PC-3 (cell line): ENCODE measurements around the gene NTNG1.

ENCODE experiments used
- CTCF ChIP-seq: fragments of 300-600 bp; sonication (generic); conservative IDR thresholded peaks from 2 replicates; pipeline ENCODE4 v1.5.1; 2017; ENCODE audit warnings: antibody characterized with exemption, low read depth, mild to moderate bottlenecking, low read length
- EZH2phosphoT487 ChIP-seq: fragments of 300-600 bp; sonication (generic); IDR thresholded peaks from 2 replicates; pipeline ENCODE4 v1.6.1; 2018; ENCODE audit warnings: mild to moderate bottlenecking, antibody characterized with exemption, low read length, borderline replicate concordance

DNA sequence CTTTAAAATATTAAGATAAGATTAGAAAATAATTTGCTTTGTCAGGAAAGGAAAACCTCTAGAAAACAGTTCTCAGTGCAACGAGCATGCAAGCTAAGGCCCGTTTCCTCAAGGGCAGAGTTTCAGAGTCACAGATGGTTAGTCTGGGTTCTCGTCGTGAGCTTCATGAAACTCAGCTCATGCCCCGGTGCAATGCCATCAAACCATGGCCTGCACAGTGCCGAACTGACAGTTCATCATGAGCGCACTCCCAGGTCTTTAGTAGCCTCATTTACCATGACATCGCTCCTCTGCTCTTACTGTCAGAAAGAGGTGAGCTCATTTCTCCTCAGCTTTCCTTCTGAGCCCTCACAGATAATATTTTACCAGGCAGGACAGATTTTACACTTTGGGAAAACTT lies 319.2 kb downstream of the NTNG1 start:
- no peak for TF ChIP-seq CTCF
- TF ChIP-seq EZH2phosphoT487: no peak
